Neural progenitor cell (in vitro differentiated cells): ENCODE results near the gene BORCS8. TPM values are rescaled to one million over a fixed set of nuclear protein-coding genes. Genes with fewer than 3 reads are reported as not detected.

ENCODE experiments used
- DNase-seq: peaks from one replicate; pipeline ENCODE4 v3.0.0-alpha.2; 2016; ENCODE audit warnings: low spot score
- H2AFZ ChIP-seq: fragments of 200-600 bp; sonication (generic); replicated peaks from 2 replicates; pipeline ENCODE4 v1.6.1; 2016; ENCODE audit warnings: antibody characterized with exemption
- H3F3A ChIP-seq: fragments of 200-600 bp; sonication (generic); 2 replicates; pipeline ENCODE4 v1.6.1; 2016; ENCODE audit warnings: antibody characterized with exemption, low read depth
- H3K27ac ChIP-seq: fragments of 200-600 bp; sonication (generic); 2 replicates; pipeline ENCODE4 v1.5.1; 2016; ENCODE audit warnings: mild to moderate bottlenecking
- H3K27me3 ChIP-seq: fragments of 200-600 bp; sonication (generic); 2 replicates; pipeline ENCODE4 v1.6.1; 2016; ENCODE audit warnings: mild to moderate bottlenecking, moderate library complexity
- H3K36me3 ChIP-seq: fragments of 200-600 bp; sonication (generic); 2 replicates; pipeline ENCODE4 v1.5.1; 2016
- H3K4me1 ChIP-seq: fragments of 200-600 bp; sonication (generic); 2 replicates; pipeline ENCODE4 v1.6.1; 2016; ENCODE audit warnings: mixed run types
- H3K4me2 ChIP-seq: fragments of 200-600 bp; sonication (generic); 2 replicates; pipeline ENCODE4 v1.6.1; 2016
- H3K4me3 ChIP-seq: fragments of 200-600 bp; sonication (generic); 2 replicates; pipeline ENCODE4 v1.5.1; 2016
- H3K79me2 ChIP-seq: fragments of 200-600 bp; sonication (generic); 2 replicates; pipeline ENCODE4 v1.6.1; 2016; ENCODE audit warnings: low read depth
- H3K9ac ChIP-seq: fragments of 200-600 bp; sonication (generic); 2 replicates; pipeline ENCODE4 v1.6.1; 2016
- H3K9me3 ChIP-seq: fragments of 200-600 bp; sonication (generic); 2 replicates; pipeline ENCODE4 v1.5.1; 2016; ENCODE audit warnings: low read depth
- H4K20me1 ChIP-seq: fragments of 200-600 bp; sonication (generic); 2 replicates; pipeline ENCODE4 v1.6.1; 2016; ENCODE audit warnings: low read depth
- H3K27ac Mint-ChIP-seq: 3 replicates; pipeline ENCODE4 v1.8.0; 2021; ENCODE audit warnings: mixed read lengths
- H3K27me3 Mint-ChIP-seq: 2 replicates; pipeline ENCODE4 v1.8.0; 2022; ENCODE audit warnings: low read depth, mild to moderate bottlenecking, inconsistent platforms, moderate library complexity, mixed read lengths; ENCODE audit not compliant: insufficient read depth
- H3K36me3 Mint-ChIP-seq: 3 replicates; pipeline ENCODE4 v1.8.0; 2021; ENCODE audit warnings: mixed read lengths
- H3K4me1 Mint-ChIP-seq: 3 replicates; pipeline ENCODE4 v1.8.0; 2021; ENCODE audit warnings: mixed read lengths
- H3K4me3 Mint-ChIP-seq: 3 replicates; pipeline ENCODE4 v1.8.0; 2021; ENCODE audit warnings: mild to moderate bottlenecking, moderate library complexity, mixed read lengths
- H3K9me3 Mint-ChIP-seq: 3 replicates; pipeline ENCODE4 v1.8.0; 2020; ENCODE audit warnings: mixed read lengths
- EZH2 ChIP-seq: fragments of 200-600 bp; sonication (generic); IDR thresholded peaks from 2 replicates; pipeline ENCODE4 v1.6.1; 2017; ENCODE audit warnings: antibody characterized with exemption, mild to moderate bottlenecking, moderate library complexity
- EZH2phosphoT487 ChIP-seq: fragments of 200-600 bp; sonication (generic); IDR thresholded peaks from 2 replicates; pipeline ENCODE4 v1.6.1; 2017; ENCODE audit warnings: antibody characterized with exemption
- total RNA-seq: library from RNA; depleted of rRNA; stranded (reverse); fragments of >200 nt; gene quantifications from 2 replicates; pipeline ENCODE4 v1.2.3, GENCODE V29; 2015; ENCODE audit warnings: low replicate concordance
- TF ChIP-seq, protein P1 (sequence below): fragments of 200-600 bp; sonication (generic); IDR thresholded peaks from 2 replicates; pipeline ENCODE4 v1.5.1; 2017; ENCODE audit warnings: antibody characterized with exemption, mild to moderate bottlenecking

Gene BORCS8
- total RNA-seq, 1 donor from 2014 or later, result 6.3 TPM

DNA sequence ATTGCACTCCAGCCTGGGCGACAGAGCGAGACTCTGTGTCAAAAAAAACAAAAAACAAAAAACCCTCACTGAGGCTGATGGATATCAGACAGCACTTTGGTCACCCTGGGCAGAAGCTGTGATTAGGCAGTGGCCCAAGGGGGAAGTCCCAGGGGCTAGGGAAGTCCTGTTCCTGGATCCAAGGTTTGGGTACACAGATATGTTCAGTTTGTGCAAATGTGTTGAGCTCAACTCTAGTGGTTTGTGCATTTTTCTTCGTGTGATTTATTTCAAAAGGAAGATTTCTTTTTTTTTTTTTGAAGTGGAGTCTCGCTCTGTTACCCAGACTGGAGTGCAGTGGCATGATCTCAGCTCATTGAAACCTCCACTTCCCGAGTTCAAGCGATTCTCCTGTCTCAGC is 34.1 kb downstream of the BORCS8 start:
- H3K27ac ChIP-seq, result no peak overlapping the region
- no peaks in the 10 kb centered on the region for H3K9me3 Mint-ChIP-seq
- no peak for DNase-seq
- no peak overlapping the region for H2AFZ ChIP-seq
- no peaks in the 10 kb centered on the region for H3K27me3 ChIP-seq
- H3F3A ChIP-seq, result no peaks in the 10 kb centered on the region
- no peak for TF ChIP-seq EZH2
- TF ChIP-seq, protein P1, sequence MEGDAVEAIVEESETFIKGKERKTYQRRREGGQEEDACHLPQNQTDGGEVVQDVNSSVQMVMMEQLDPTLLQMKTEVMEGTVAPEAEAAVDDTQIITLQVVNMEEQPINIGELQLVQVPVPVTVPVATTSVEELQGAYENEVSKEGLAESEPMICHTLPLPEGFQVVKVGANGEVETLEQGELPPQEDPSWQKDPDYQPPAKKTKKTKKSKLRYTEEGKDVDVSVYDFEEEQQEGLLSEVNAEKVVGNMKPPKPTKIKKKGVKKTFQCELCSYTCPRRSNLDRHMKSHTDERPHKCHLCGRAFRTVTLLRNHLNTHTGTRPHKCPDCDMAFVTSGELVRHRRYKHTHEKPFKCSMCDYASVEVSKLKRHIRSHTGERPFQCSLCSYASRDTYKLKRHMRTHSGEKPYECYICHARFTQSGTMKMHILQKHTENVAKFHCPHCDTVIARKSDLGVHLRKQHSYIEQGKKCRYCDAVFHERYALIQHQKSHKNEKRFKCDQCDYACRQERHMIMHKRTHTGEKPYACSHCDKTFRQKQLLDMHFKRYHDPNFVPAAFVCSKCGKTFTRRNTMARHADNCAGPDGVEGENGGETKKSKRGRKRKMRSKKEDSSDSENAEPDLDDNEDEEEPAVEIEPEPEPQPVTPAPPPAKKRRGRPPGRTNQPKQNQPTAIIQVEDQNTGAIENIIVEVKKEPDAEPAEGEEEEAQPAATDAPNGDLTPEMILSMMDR, result no peak
- TF ChIP-seq EZH2phosphoT487, result no peak
- H3K4me1 Mint-ChIP-seq, result no peaks in the 10 kb centered on the region
- no peaks in the 10 kb centered on the region for H3K79me2 ChIP-seq
- H3K9ac ChIP-seq, result no peak overlapping the region
- no peaks in the 10 kb centered on the region for H4K20me1 ChIP-seq
- H3K4me3 ChIP-seq, result no peak overlapping the region
- H3K36me3 ChIP-seq, result no peaks in the 10 kb centered on the region
- peaks cover 5% of the 10 kb centered on the region for H3K27me3 Mint-ChIP-seq
- no peak overlapping the region for H3K4me2 ChIP-seq
- H3K27ac Mint-ChIP-seq, result no peak overlapping the region
- H3K9me3 ChIP-seq, result no peaks in the 10 kb centered on the region
- no peaks in the 10 kb centered on the region for H3K36me3 Mint-ChIP-seq
- H3K4me3 Mint-ChIP-seq, result no peak overlapping the region
- no peaks in the 10 kb centered on the region for H3K4me1 ChIP-seq

DNA sequence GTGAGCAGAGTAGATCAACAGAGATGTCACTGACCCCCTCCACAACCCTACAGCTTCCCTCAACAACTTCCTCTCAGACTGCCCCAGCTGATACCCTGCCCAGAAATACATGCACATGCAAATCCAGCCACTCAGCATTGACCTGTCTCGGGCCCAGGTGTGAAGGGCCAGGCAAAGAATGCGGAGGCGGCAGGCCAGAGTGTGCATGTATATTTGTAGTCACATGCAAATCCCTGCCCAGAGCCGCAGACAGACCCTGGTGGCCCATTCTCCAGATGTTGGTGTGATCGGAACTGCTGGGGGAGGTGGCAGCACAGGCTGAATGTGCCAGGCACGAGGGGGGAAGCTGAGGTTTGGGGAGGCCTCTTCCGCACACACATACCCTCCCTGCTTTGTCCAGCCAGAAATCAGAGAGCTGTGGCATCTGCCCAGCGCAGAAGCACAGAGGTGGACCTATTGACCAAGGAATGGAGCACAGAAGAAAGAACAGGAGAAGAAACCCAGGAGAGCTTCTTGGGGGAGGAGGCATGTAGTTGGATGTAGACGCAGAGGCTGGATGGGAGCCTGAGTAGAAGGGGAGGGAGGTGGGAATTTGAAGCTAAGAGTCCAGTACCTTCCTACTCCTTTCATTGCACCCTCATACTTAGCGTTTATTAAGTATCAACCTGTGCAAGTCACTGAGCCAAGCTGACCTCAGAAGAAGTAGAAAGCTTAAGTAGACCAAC is 36.3 kb downstream of the BORCS8 start:
- no peaks in the 10 kb centered on the region for H3K36me3 Mint-ChIP-seq
- H3K4me1 Mint-ChIP-seq, result no peaks in the 10 kb centered on the region
- Histone ChIP-seq H2AFZ (no peak overlapping the region), H3F3A (no peaks in the 10 kb centered on the region), H3K27ac (no peak overlapping the region), H3K4me3 (no peak overlapping the region), H3K9ac (no peak overlapping the region), H3K27me3 (no peaks in the 10 kb centered on the region), H3K9me3 (no peaks in the 10 kb centered on the region), H3K36me3 (no peaks in the 10 kb centered on the region), H3K79me2 (no peaks in the 10 kb centered on the region), H3K4me2 (no peak overlapping the region), H3K4me1 (no peaks in the 10 kb centered on the region), H4K20me1 (no peaks in the 10 kb centered on the region)
- no peak overlapping the region for H3K27ac Mint-ChIP-seq
- peaks cover 4% of the 10 kb centered on the region for H3K27me3 Mint-ChIP-seq
- TF ChIP-seq, protein P1, result no peak
- no peak for TF ChIP-seq EZH2phosphoT487
- TF ChIP-seq EZH2, result no peak
- no peaks in the 10 kb centered on the region for H3K9me3 Mint-ChIP-seq
- DNase-seq, result no peak
- no peak overlapping the region for H3K4me3 Mint-ChIP-seq

DNA sequence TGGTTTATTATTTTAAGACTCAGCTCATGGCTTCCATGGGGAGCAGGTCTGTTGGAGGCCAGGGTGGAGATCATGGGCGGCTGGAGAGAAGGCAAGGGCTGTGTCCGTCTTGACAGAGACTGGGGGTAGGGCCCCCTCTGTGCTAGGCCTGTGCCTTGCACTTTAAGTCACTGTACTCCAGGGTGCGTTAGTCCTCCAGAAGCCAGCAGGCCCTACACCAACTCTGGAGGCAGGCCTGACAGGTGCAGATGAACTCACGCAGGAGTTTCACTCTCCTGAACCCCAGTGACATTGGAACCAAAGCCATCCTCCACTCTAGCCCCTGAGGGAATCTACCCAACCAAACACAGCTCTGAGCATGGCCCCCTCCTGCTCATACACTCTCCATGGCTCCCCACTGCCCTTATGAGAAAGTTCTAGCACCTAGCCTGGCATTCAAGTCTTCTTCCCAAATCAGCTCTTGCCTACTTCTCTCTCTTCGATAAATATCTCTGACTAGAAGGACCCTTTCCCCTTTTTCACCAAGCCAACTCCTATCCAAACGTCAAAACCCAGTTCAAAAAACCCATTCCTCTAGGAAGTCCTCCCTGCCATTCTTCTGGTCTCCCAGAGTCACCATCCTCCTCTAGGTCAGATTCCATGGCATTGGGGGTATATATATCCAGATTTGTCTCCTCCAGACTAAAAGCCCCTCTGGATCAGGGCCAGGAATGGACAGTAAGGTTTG is 37.0 kb downstream of the BORCS8 start:
- Histone ChIP-seq H3K27ac (no peak overlapping the region), H3K9me3 (no peaks in the 10 kb centered on the region), H3K27me3 (no peaks in the 10 kb centered on the region), H3F3A (no peaks in the 10 kb centered on the region), H3K4me2 (no peak overlapping the region), H3K9ac (no peak overlapping the region), H3K36me3 (no peaks in the 10 kb centered on the region), H3K79me2 (no peaks in the 10 kb centered on the region), H2AFZ (no peak overlapping the region), H3K4me3 (no peak overlapping the region), H3K4me1 (no peaks in the 10 kb centered on the region), H4K20me1 (no peaks in the 10 kb centered on the region)
- no peak for DNase-seq
- Mint-ChIP-seq H3K27ac (peak overlapping the region; percentile 76), H3K4me3 (no peak overlapping the region), H3K27me3 (peaks cover 4% of the 10 kb centered on the region), H3K4me1 (no peaks in the 10 kb centered on the region), H3K9me3 (no peaks in the 10 kb centered on the region), H3K36me3 (no peaks in the 10 kb centered on the region)
- TF ChIP-seq, protein P1, result no peak
- no peak for TF ChIP-seq EZH2
- no peak for TF ChIP-seq EZH2phosphoT487
